ENCODE results near the gene ELAVL2.

- TF ChIP-seq CTCF (IDR thresholded peaks at IDR 0.05) (no peak), POLR2A (IDR thresholded peaks at IDR 0.05) (no peak), EP300 (IDR thresholded peaks at IDR 0.05) (no peak)
These were observed 102.4 kb downstream of the ELAVL2 start for GRCh38 chr9:23723672-23724071.

Data from tibial nerve (tissue), 4 donors.